Thyroid gland (tissue), 4 donors: Measurements from ENCODE around the gene SUN1. TPM values are rescaled to one million over a fixed set of nuclear protein-coding genes. Genes with fewer than 3 reads are reported as not detected.

Experiments
- DNase-seq, 2 donors: peaks; one replicate each; pipeline ENCODE4 v3.0.0-alpha.2; 2019
- H3K27ac ChIP-seq, 3 donors: fragments of 200-600 bp; sonication (generic); 1 replicate in 2 of 3; 2 replicates in 1 of 3; pipeline ENCODE4 v1.5.1; 2016 to 2019; ENCODE audit warnings: mild to moderate bottlenecking in 1 of 3, moderate library complexity in 1 of 3
- H3K27me3 ChIP-seq: fragments of 200-600 bp; sonication (generic); one replicate; pipeline ENCODE4 v1.5.1; 2019
- H3K36me3 ChIP-seq, 2 donors: fragments of 200-600 bp; sonication (generic); one replicate each; pipeline ENCODE4 v1.5.1; 2016 to 2019
- H3K4me1 ChIP-seq, 2 donors: fragments of 200-600 bp; sonication (generic); one replicate each; pipeline ENCODE4 v1.5.1; 2017 to 2019
- H3K4me3 ChIP-seq, 3 donors: fragments of 200-600 bp; sonication (generic); replicated peaks in 1 of 3; 1 replicate in 2 of 3; 2 replicates in 1 of 3; pipeline ENCODE4 v1.5.1; 2016; ENCODE audit warnings: mild to moderate bottlenecking in 1 of 3
- H3K9me3 ChIP-seq: fragments of 200-600 bp; sonication (generic); one replicate; pipeline ENCODE4 v1.5.1; 2017
- POLR2A ChIP-seq, 2 donors: fragments of 450-650 bp; IDR thresholded peaks; one replicate each; pipeline ENCODE4 v1.6.1; 2017; ENCODE audit warnings: antibody characterized with exemption in 2 of 2, mild to moderate bottlenecking in 2 of 2, moderate library complexity in 1 of 2
- WGBS, 2 donors: methylation state at CpG; one replicate each; pipeline ENCODE4 v1.1.5; 2017; 5-methylcytosine and 5-hydroxymethylcytosine counted together
- intact Hi-C: fragments of 100-400 bp; cut with DNase I; formaldehyde crosslinking; loops from one replicate; pipeline ENCODE4 v1.15.1; 2023
- total RNA-seq, 4 donors: library from RNA; depleted of rRNA; stranded (reverse); fragments of >200 nt; gene quantifications; one replicate each; pipeline ENCODE4 v1.2.3, GENCODE V29; 2016
- TF ChIP-seq, protein P1 (sequence below), 6 experiments: fragments of 200-600 bp in 3 of 6; fragments of 450-650 bp in 3 of 6; sonication (generic) in 3 of 6; IDR thresholded peaks; one replicate each; pipeline ENCODE4 v1.5.1; 2016 to 2019; ENCODE audit warnings: antibody characterized with exemption in 6 of 6, mild to moderate bottlenecking in 2 of 6, inconsistent platforms in 1 of 6, moderate library complexity in 1 of 6

Gene SUN1
- total RNA-seq, 4 donors from 2014 or later: 146 to 260 (median 186) TPM

DNA sequence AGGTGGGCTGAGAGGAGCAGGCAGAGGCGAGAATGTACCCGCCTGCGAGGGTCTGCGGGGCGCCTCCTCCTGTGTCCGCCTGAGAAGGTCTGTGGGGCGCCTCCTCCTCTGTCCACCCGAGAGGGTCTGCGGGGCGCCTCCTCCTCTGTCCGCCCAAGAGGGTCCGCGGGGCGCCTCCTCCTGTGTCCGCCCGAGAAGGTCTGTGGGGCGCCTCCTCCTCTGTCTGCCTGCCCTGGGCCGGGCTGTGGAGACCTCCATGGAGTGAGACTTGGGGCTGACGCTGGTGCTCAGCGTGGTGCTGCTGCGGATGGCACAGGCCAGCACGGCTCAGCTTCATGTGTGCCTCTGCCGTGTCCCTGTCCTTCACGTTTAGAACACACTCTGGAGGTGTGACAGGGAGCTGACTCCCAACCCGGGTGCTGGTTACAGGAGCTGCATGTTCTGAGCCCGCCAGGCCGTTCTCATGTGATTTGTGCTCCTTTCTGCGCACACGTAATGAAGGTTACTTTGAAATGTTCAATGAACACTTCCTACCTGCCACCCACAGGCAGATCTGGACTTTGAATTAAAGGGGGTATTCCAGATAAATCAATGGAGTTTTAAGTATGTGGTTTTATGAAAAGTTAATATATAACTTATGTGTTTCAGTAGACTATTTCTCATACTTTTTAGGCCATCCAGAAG lies 23.6 kb downstream of the SUN1 start:
- H3K27ac ChIP-seq: no peak overlapping the region
- 93 to 94% methylated on average over 12 to 25 of the region's 29 CpGs for whole genome bisulfite sequencing, 2 donors
- no peak overlapping the region for H3K4me3 ChIP-seq
- intact Hi-C loops: no loop called here
- no peaks in the 10 kb centered on the region for H3K9me3 ChIP-seq
- H3K4me1 ChIP-seq: no peaks in the 10 kb centered on the region
- no peak for DNase-seq
- H3K27me3 ChIP-seq: no peaks in the 10 kb centered on the region
- H3K36me3 ChIP-seq: peaks cover 73 to 78% of the 10 kb centered on the region in 2 donors
- no peak for TF ChIP-seq POLR2A (IDR thresholded peaks at IDR 0.05)
- TF ChIP-seq, protein P1, sequence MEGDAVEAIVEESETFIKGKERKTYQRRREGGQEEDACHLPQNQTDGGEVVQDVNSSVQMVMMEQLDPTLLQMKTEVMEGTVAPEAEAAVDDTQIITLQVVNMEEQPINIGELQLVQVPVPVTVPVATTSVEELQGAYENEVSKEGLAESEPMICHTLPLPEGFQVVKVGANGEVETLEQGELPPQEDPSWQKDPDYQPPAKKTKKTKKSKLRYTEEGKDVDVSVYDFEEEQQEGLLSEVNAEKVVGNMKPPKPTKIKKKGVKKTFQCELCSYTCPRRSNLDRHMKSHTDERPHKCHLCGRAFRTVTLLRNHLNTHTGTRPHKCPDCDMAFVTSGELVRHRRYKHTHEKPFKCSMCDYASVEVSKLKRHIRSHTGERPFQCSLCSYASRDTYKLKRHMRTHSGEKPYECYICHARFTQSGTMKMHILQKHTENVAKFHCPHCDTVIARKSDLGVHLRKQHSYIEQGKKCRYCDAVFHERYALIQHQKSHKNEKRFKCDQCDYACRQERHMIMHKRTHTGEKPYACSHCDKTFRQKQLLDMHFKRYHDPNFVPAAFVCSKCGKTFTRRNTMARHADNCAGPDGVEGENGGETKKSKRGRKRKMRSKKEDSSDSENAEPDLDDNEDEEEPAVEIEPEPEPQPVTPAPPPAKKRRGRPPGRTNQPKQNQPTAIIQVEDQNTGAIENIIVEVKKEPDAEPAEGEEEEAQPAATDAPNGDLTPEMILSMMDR (IDR thresholded peaks at IDR 0.05): no peak

DNA sequence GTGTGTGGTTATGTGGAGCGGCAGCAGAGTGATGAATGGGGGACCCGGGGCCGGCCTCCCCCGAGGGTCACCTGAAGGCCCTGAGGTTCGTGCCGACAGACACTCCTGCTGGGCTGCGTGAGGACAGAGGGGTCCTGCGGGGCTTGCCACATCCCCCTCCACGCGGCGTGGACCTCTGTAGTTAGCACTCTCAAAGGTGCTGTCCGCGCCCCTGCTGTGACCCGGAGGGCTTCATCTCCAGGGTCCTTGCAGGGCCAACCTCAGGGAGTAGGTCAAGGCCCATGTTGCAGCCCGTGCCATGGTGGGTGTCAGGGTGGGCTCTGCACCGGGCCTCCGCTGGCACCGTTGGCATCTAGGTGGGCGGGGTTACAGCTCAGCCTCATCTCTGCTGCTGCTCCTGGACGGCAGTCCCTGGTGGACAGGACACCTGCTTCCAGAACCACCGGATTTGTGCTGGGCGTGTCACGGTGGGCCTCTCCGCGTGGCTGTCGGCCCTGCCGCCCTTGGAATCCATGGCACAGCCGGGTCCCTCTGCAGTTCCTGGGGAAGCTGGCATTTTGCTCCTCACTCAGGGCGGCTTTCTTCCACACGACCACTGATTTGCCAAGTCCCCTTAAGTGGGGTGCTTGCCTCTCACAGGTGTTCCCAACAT lies 24.3 kb downstream of the SUN1 start:
- Histone ChIP-seq H3K4me1 (no peaks in the 10 kb centered on the region), H3K27ac (no peak overlapping the region), H3K27me3 (no peaks in the 10 kb centered on the region), H3K9me3 (no peaks in the 10 kb centered on the region), H3K36me3 (peaks cover 81% of the 10 kb centered on the region in 2 donors), H3K4me3 (no peak overlapping the region)
- intact Hi-C loops: no loop called here
- TF ChIP-seq, protein P1 (IDR thresholded peaks at IDR 0.05): no peak
- no peak for TF ChIP-seq POLR2A (IDR thresholded peaks at IDR 0.05)
- no peak for DNase-seq
- 89 to 92% methylated on average over 22 of the region's 30 CpGs for WGBS, 2 donors

GRCh38 chr7:857661-858060 lies 25.4 kb downstream of the SUN1 start:
- TF ChIP-seq, protein P1 (IDR thresholded peaks at IDR 0.05): no peak
- no peak for TF ChIP-seq POLR2A (IDR thresholded peaks at IDR 0.05)
- no peak overlapping the region for H3K4me3 ChIP-seq
- intact Hi-C loops: no loop called here
- no peak overlapping the region for H3K27ac ChIP-seq
- no peaks in the 10 kb centered on the region for H3K9me3 ChIP-seq
- 92 to 96% methylated on average over 9 of the region's 9 CpGs for WGBS, 2 donors
- H3K27me3 ChIP-seq: no peaks in the 10 kb centered on the region
- no peak for DNase-seq
- H3K4me1 ChIP-seq: no peaks in the 10 kb centered on the region
- H3K36me3 ChIP-seq: peaks cover 77 to 86% of the 10 kb centered on the region in 2 donors

GRCh38 chr7:859359-860030 lies 27.2 kb downstream of the SUN1 start:
- TF ChIP-seq POLR2A (IDR thresholded peaks at IDR 0.05): no peak
- TF ChIP-seq, protein P1 (IDR thresholded peaks at IDR 0.05): no peak
- Histone ChIP-seq H3K9me3 (no peaks in the 10 kb centered on the region), H3K36me3 (peaks cover 59 to 77% of the 10 kb centered on the region in 2 donors), H3K27me3 (no peaks in the 10 kb centered on the region), H3K4me1 (no peaks in the 10 kb centered on the region), H3K27ac (no peak overlapping the region), H3K4me3 (no peak overlapping the region)
- DNase-seq: no peak
- WGBS, 2 donors: 81 to 88% methylated on average over 16 of the region's 16 CpGs
- intact Hi-C loops: no loop called here

GRCh38 chr7:860149-860548 lies 27.9 kb downstream of the SUN1 start:
- TF ChIP-seq POLR2A (IDR thresholded peaks at IDR 0.05): no peak
- TF ChIP-seq, protein P1 (IDR thresholded peaks at IDR 0.05): no peak
- Histone ChIP-seq H3K27ac (no peak overlapping the region), H3K9me3 (no peaks in the 10 kb centered on the region), H3K4me1 (no peaks in the 10 kb centered on the region), H3K4me3 (no peak overlapping the region), H3K27me3 (no peaks in the 10 kb centered on the region), H3K36me3 (peaks cover 52 to 74% of the 10 kb centered on the region in 2 donors)
- intact Hi-C loops: no loop called here
- WGBS, 2 donors: 91 to 96% methylated on average over 21 of the region's 21 CpGs
- DNase-seq: no peak
